GM12874 (cell line): ENCODE results near the gene DAB2IP.

Experiments
- TF ChIP-seq, protein P1 (sequence below): IDR thresholded peaks from 2 replicates; pipeline ENCODE4 v1.5.1; 2011; ENCODE audit warnings: low read depth, mild to moderate bottlenecking, control low read depth, low read length, moderate library complexity; ENCODE audit not compliant: insufficient read depth

DAB2IP gene

DNA sequence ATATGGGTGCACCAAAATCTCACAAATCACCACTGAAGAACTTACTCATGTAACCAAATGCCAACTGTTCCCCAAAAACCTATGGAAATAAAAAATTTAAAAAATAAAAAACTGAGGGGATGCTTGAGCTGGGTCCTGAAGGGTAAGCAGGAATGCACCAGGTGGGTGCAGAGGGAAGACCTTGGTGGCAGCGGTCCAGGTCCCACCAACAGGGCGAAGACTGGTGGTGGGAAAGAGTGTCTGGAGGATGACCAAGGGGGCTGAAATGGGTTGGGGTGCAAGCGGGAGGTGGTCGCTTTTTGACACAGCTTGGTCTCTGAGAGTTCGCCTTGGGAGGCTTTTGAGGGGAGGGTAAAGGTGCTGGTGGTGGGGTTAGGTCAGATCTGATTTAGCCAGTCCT is 3.3 kb upstream of the DAB2IP start:
- TF ChIP-seq, protein P1, sequence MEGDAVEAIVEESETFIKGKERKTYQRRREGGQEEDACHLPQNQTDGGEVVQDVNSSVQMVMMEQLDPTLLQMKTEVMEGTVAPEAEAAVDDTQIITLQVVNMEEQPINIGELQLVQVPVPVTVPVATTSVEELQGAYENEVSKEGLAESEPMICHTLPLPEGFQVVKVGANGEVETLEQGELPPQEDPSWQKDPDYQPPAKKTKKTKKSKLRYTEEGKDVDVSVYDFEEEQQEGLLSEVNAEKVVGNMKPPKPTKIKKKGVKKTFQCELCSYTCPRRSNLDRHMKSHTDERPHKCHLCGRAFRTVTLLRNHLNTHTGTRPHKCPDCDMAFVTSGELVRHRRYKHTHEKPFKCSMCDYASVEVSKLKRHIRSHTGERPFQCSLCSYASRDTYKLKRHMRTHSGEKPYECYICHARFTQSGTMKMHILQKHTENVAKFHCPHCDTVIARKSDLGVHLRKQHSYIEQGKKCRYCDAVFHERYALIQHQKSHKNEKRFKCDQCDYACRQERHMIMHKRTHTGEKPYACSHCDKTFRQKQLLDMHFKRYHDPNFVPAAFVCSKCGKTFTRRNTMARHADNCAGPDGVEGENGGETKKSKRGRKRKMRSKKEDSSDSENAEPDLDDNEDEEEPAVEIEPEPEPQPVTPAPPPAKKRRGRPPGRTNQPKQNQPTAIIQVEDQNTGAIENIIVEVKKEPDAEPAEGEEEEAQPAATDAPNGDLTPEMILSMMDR: no peak

GRCh38 chr9:121648799-121649198 is 2.6 kb upstream of the DAB2IP start:
- TF ChIP-seq, protein P1: no peak

DNA sequence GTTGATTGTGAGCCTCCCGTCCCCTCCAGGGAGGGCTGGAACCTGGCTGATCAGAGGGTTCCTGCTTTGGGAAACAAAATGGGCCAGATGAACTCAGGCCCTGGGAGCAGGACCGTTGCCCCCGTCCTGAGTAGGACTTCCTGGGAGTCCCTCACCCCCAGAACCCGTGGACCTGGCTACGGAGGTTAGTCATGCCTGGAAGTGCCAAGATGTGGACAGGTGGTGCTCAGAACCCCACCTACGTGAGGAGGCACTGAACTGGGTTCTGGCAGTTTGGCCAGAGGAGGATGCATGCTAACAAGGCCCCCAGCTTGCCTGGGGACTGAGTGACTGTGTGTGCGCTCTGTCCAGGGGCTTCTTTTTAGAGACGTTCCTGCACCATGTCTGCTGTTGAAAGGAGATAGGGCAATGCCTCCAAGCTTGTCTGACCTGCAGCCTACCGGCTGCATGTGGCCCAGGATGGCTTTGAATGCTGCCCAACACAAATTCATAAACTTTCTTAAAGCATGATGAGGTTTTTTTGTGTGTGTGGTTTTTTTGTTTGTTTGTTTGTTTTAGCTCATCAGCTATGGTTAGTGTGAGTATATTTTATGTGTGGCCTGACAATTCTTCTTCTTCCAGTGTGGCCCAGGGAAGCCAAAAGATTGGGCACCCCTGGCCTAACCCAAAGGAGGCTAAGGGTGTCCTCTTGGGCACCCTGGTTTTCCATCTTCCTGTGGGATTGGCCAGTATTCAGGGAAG is 1.8 kb upstream of the DAB2IP start:
- TF ChIP-seq, protein P1: no peak

GRCh38 chr9:121650217-121651007 is 1.0 kb upstream of the DAB2IP start:
- TF ChIP-seq, protein P1: no peak

DNA sequence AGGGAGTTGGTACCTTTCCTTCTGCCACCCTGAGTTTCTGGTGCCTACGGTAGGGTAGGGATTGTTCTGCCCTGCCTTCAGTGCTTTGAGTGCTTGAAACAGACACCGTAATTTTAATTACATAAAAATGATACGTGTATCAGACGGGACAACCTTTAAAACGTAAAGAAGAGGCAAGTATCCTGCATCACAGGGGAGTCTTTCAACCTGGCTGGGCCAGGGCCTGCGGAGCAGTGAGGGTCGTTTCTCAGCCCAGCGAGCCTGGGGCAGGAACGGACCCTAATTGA is 483 bp upstream of the DAB2IP start:
- TF ChIP-seq, protein P1: no peak

GRCh38 chr9:121652021-121652837 is 795 bp downstream of the DAB2IP start:
- TF ChIP-seq, protein P1: no peak

GRCh38 chr9:121652838-121653231 is 1.4 kb downstream of the DAB2IP start:
- TF ChIP-seq, protein P1: no peak
